ENCODE measurements around the gene DPEP2NB.
"Not testable (repeated sequence)": the region's sequence is repeated elsewhere in the genome, so short reads cannot be mapped to it uniquely, and the experiment has no call there.

The DPEP2NB gene

GRCh38 chr16:68015681-68016080 lies at the start of gene DPEP2NB:
TSS of gene DPEP2NB (minus strand) at chr16:68015911. CDS start at chr16:68015770, 141 bp downstream.
- DNase-seq: no peak

GRCh38 chr16:68064791-68065365 lies 49.2 kb upstream of the DPEP2NB start:
- no peak for DNase-seq

GRCh38 chr16:68062910-68063393 lies 47.2 kb upstream of the DPEP2NB start:
- DNase-seq: no peak

- DNase-seq: no peak
Measured at GRCh38 chr16:68061396-68061795, 45.7 kb upstream of the DPEP2NB start.

GRCh38 chr16:68059804-68060203 lies 44.1 kb upstream of the DPEP2NB start:
- DNase-seq: no peak

- no peak for DNase-seq
Measured at GRCh38 chr16:68055395-68055794, 39.7 kb upstream of the DPEP2NB start.

GRCh38 chr16:68049449-68049848 lies 33.7 kb upstream of the DPEP2NB start:
- no peak for DNase-seq

GRCh38 chr16:68047987-68048386 lies 32.3 kb upstream of the DPEP2NB start:
- DNase-seq: no peak

- no peak for DNase-seq
Measured at GRCh38 chr16:68046106-68046505, 30.4 kb upstream of the DPEP2NB start.

GRCh38 chr16:68041783-68042182 lies 26.1 kb upstream of the DPEP2NB start:
- DNase-seq: no peak

GRCh38 chr16:68040506-68041288 lies 25.0 kb upstream of the DPEP2NB start:
- DNase-seq: no peak

- no peak for DNase-seq
Measured at GRCh38 chr16:68037841-68038597, 22.3 kb upstream of the DPEP2NB start.

- no peak for DNase-seq
Measured at GRCh38 chr16:68035227-68035626, 19.5 kb upstream of the DPEP2NB start.

GRCh38 chr16:68033101-68033500 lies 17.4 kb upstream of the DPEP2NB start:
- DNase-seq: no peak

GRCh38 chr16:68031951-68032350 lies 16.2 kb upstream of the DPEP2NB start:
- DNase-seq: no peak

GRCh38 chr16:68030108-68030507 lies 14.4 kb upstream of the DPEP2NB start:
- DNase-seq: not testable (repeated sequence)

- no peak for DNase-seq
Measured at GRCh38 chr16:68028996-68029395, 13.3 kb upstream of the DPEP2NB start.

- no peak for DNase-seq
Measured at GRCh38 chr16:68022728-68023537, 7.2 kb upstream of the DPEP2NB start, which contains the start of the genes DDX28 and DUS2. TSS of gene DDX28 (minus strand) at chr16:68023232. CDS start at chr16:68023202, 30 bp downstream. TSS of gene DUS2 (plus strand) at chr16:68023284. CDS start at chr16:68038024, 14,740 bp downstream.

GRCh38 chr16:68022278-68022727 lies 6.6 kb upstream of the DPEP2NB start:
- DNase-seq: no peak

GRCh38 chr16:68021490-68021889 lies 5.8 kb upstream of the DPEP2NB start:
- DNase-seq: no peak

- DNase-seq: no peak
Measured at GRCh38 chr16:68019167-68019680, 3.5 kb upstream of the DPEP2NB start.

GRCh38 chr16:68013440-68013839 lies 2.3 kb downstream of the DPEP2NB start:
- no peak for DNase-seq

Data from cortex of kidney (tissue), 1 donor.